Ovary (tissue), 9 donors: Measurements from ENCODE around the gene PCSK5. TPM values are rescaled to one million over a fixed set of nuclear protein-coding genes. Genes with fewer than 3 reads are reported as not detected.

ENCODE experiments used
- DNase-seq, 5 donors: peaks; one replicate each; pipeline ENCODE4 v3.0.0-alpha.2; 2019 to 2020
- H3K27ac ChIP-seq, 2 donors: fragments of 200-600 bp; one replicate each; pipeline versions ENCODE4 v1.5.1 to v1.8.0; 2019 to 2022
- H3K27me3 ChIP-seq: fragments of 200-600 bp; one replicate; pipeline ENCODE4 v1.8.0; 2022
- H3K36me3 ChIP-seq: fragments of 200-600 bp; sonication (generic); one replicate; pipeline ENCODE4 v1.5.1; 2019
- H3K4me1 ChIP-seq: one replicate; pipeline ENCODE4 v1.8.1; 2013; ENCODE audit warnings: mild to moderate bottlenecking, moderate library complexity; ENCODE audit not compliant: insufficient read depth
- H3K4me3 ChIP-seq: fragments of 200-600 bp; sonication (generic); one replicate; pipeline ENCODE4 v1.5.1; 2017
- H3K9me3 ChIP-seq, 2 donors: fragments of 200-600 bp in 1 of 2; sonication (generic) in 1 of 2; one replicate each; pipeline versions ENCODE4 v1.5.1 to v1.8.1; 2013 to 2019; ENCODE audit warnings: mild to moderate bottlenecking in 1 of 2, moderate library complexity in 1 of 2
- CTCF ChIP-seq, 3 donors: fragments of 450-650 bp in 2 of 3; fragments of 200-600 bp in 1 of 3; IDR thresholded peaks; one replicate each; pipeline versions ENCODE4 v1.5.1 to v1.8.0; 2016 to 2022; ENCODE audit warnings: antibody characterized with exemption in 3 of 3, mild to moderate bottlenecking in 1 of 3
- EP300 ChIP-seq: sonication (generic); formaldehyde crosslinking; IDR thresholded peaks from one replicate; pipeline ENCODE4 v1.6.1; 2017; ENCODE audit warnings: antibody characterized with exemption
- POLR2A ChIP-seq: fragments of 450-650 bp; IDR thresholded peaks from one replicate; pipeline ENCODE4 v1.6.1; 2017; ENCODE audit warnings: antibody characterized with exemption, mild to moderate bottlenecking, moderate library complexity
- WGBS, 3 donors: extraction: QIAGEN DNeasy Blood & Tissue Kit in 1 of 3; methylation state at CpG; one replicate each; pipeline versions ENCODE4 v1.1.5 to v1.1.7; 2013 to 2017; 5-methylcytosine and 5-hydroxymethylcytosine counted together
- intact Hi-C, 4 donors: fragments of 100-400 bp; cut with DNase I; formaldehyde crosslinking; loops; one replicate each; pipeline versions ENCODE4 v1.11.0 to v1.15.1; 2022 to 2023
- polyA plus RNA-seq, 2 donors: library from polyadenylated mRNA; stranded (reverse); fragments of 200-250 nt in 1 of 2; fragments of 350-450 nt in 1 of 2; fragmentation: Illumina TruSeq in 1 of 2; extraction: RNeasy Lipid Tissue Mini Kit (QIAGEN cat#74804) in 1 of 2; gene quantifications; one replicate each; pipeline ENCODE4 v1.2.3, GENCODE V29; 2013 to 2014
- total RNA-seq, 7 donors: library from RNA; depleted of rRNA in 2 of 7; stranded (reverse); fragments of >200 nt in 2 of 7; fragmentation: NEBNext Ultra II Directional in 3 of 7; extraction: Animal tissue kit (Norgen Biotek cat#: 25700) in 3 of 7; gene quantifications; one replicate each; pipeline versions ENCODE4 v1.1.0 to v1.2.4, GENCODE V29; 2016 to 2023
- donor health status: DM: no; HTN: no; CAD: no; lungs with moderate emphysema.
- donor health status: DM: no; HTN: no; CAD: no.
- donor health status: Bipolar disorder and iron deficiency.
- donor health status: DM: yes; HTN: yes; CAD: no.
- donor health status: DM: no; HTN: no; CAD: no.
- donor health status: DM: yes; HTN: yes; CAD: no.

The PCSK5 gene
- total and polyA plus RNA-seq, 9 donors, result 12.7 to 41.8 (median 28.3) TPM

DNA sequence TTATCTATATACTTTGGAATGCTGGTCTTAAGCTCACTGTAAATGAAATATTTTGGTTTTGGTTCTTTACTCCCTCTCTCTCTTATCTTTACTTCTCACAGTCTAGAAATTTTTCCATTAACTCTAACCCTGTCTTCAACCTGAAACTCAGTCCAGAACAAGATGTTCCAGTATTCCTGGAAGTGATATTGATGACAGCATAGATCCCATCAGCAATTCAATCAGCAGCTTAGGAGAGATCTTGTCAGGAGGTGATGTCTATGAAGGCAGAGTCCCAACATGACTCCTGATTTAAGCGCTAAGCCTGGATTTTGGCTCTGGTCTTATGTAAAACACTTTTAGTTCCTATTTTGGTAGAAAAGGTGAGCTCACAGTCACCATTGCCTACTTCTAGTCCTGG lies 451.1 kb downstream of the PCSK5 start:
- Histone ChIP-seq H3K27ac (no peak overlapping the region), H3K9me3 (no peaks in the 10 kb centered on the region), H3K36me3 (no peaks in the 10 kb centered on the region), H3K4me3 (no peak overlapping the region), H3K27me3 (no peaks in the 10 kb centered on the region), H3K4me1 (no peaks in the 10 kb centered on the region)
- TF ChIP-seq POLR2A (no peak), EP300 (no peak), CTCF (IDR thresholded peaks at IDR 0.05) (no peak)
- WGBS, 3 donors, result 75 to 94% (median 82%) methylated on average over 1 of the region's 1 CpG
- intact Hi-C loops, result no loop called here
- DNase-seq, result no peak

DNA sequence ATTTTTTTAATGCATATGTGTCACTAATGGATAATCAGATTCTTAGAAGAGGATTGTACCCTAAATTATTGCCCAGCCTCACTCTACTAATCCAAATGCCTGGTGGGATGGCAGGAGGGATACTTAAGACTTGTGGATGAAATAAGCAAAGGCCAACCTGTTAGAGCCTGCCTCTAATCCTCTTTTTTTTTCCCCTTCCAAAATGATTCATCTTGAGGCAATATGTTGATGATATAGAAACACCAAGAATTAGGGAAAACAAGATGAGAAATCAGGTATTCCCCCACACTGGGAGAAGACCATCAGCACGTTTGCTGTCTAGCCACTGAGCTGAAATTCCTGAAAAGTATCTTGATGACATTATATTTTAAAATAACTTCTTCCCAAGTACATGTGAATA lies 451.7 kb downstream of the PCSK5 start:
- Histone ChIP-seq H3K27me3 (no peaks in the 10 kb centered on the region), H3K4me3 (no peak overlapping the region), H3K9me3 (no peaks in the 10 kb centered on the region), H3K36me3 (no peaks in the 10 kb centered on the region), H3K27ac (no peak overlapping the region), H3K4me1 (no peaks in the 10 kb centered on the region)
- 67 to 91% (median 80%) methylated on average over 1 of the region's 1 CpG for WGBS, 3 donors
- TF ChIP-seq EP300 (no peak), POLR2A (no peak), CTCF (IDR thresholded peaks at IDR 0.05) (no peak)
- intact Hi-C loops, result no loop called here
- DNase-seq, result no peak

GRCh38 chr9:76342858-76343257 lies 452.4 kb downstream of the PCSK5 start:
- Histone ChIP-seq H3K4me3 (no peak overlapping the region), H3K4me1 (no peaks in the 10 kb centered on the region), H3K36me3 (no peaks in the 10 kb centered on the region), H3K27ac (no peak overlapping the region), H3K9me3 (no peaks in the 10 kb centered on the region), H3K27me3 (no peaks in the 10 kb centered on the region)
- 98 to 100% (median 98%) methylated on average over 2 of the region's 2 CpGs for WGBS, 3 donors
- no peak for DNase-seq
- TF ChIP-seq POLR2A (no peak), CTCF (IDR thresholded peaks at IDR 0.05) (no peak), EP300 (no peak)
- intact Hi-C loops, result no loop called here

DNA sequence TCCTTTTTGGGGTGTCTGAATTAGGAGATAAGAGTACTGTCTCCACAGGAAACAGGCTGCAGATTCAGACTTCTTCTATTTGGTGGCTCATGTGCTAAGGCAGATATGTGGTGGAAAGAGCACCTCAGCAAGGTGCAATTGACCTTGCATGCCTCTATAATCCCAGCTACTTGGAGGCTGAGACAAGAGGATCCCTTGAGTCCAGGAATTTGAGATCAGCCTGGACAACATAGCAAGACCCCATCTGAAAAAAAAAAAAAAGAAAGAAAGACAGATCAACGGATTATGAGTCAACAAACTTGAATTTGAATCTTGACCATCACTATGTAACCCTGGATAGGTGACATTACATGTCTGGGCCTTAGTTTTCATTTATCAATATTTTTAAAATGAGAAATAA lies 459.4 kb downstream of the PCSK5 start:
- Histone ChIP-seq H3K4me1 (peaks cover 7% of the 10 kb centered on the region), H3K4me3 (no peak overlapping the region), H3K27me3 (no peaks in the 10 kb centered on the region), H3K9me3 (no peaks in the 10 kb centered on the region), H3K36me3 (no peaks in the 10 kb centered on the region), H3K27ac (no peak overlapping the region)
- 68 to 86% (median 70%) methylated on average over 1 of the region's 1 CpG for WGBS, 3 donors
- no peak for DNase-seq
- no peak for TF ChIP-seq CTCF (IDR thresholded peaks at IDR 0.05)
- TF ChIP-seq POLR2A, result no peak
- no peak for TF ChIP-seq EP300
- intact Hi-C loops, result no loop called here

GRCh38 chr9:76351006-76351405 lies 460.5 kb downstream of the PCSK5 start:
- Histone ChIP-seq H3K4me1 (peaks cover 7% of the 10 kb centered on the region), H3K36me3 (no peaks in the 10 kb centered on the region), H3K4me3 (no peak overlapping the region), H3K27ac (no peak overlapping the region), H3K27me3 (no peaks in the 10 kb centered on the region), H3K9me3 (no peaks in the 10 kb centered on the region)
- intact Hi-C loops, result no loop called here
- WGBS, 3 donors, result 59 to 78% (median 63%) methylated on average over 3 of the region's 3 CpGs
- TF ChIP-seq EP300, result no peak
- DNase-seq, result no peak
